ENCODE measurements around the gene PHKA2. TPM values are rescaled to one million over a fixed set of nuclear protein-coding genes. Genes with fewer than 3 reads are reported as not detected.
A peak's percentile ranks its signal among the peaks of the same experiment; 100 is the strongest.

Gene PHKA2
- total and polyA plus RNA-seq, 2 of the 4 experiments (the other 2 are of a cell fraction): 10.0 to 21.5 TPM

GRCh38 chrX:18931972-18932371 lies 51.9 kb downstream of the PHKA2 start:
- H3K18ac ChIP-seq (ENCODE audit: low read depth, low read length): no peak overlapping the region
- no peak overlapping the region for H3K23ac ChIP-seq (ENCODE audit: low read depth, low read length)
- H4K20me1 ChIP-seq (ENCODE audit: insufficient read depth, low read length): no peaks in the 10 kb centered on the region
- no peak overlapping the region for H3K56ac ChIP-seq (ENCODE audit: extremely low read depth, insufficient read depth, low read length)
- H3K14ac ChIP-seq (replicated peaks; ENCODE audit: low read depth, low read length): no peak overlapping the region
- intact Hi-C loops (cut with micrococcal nuclease) (loop anchor here (1.0 kb wide), 1 partner anchor 402 kb away; no protein-coding TSS in a partner anchor), in situ Hi-C loops (cut with MboI; ENCODE audit: low sequenced_read_pairs) (loop anchor here (5.0 kb wide), 1 partner anchor 400 kb away; no protein-coding TSS in a partner anchor), dilution Hi-C loops (cut with HindIII; ENCODE audit: low sequenced_read_pairs, unreplicated experiment) (no loop called here)
- ChIA-PET POLR2A (ENCODE audit: unreplicated experiment) (interaction anchor here (0.5 kb wide), 1 partner anchor 1238 kb away, joined by 3 read pairs; no protein-coding TSS in a partner anchor), CTCF (interaction anchor here (1.2 kb wide), 1 partner anchor 108 kb away, joined by 4 read pairs; no protein-coding TSS in a partner anchor)
- DNase-seq: peak; percentile 30
- H2AK9ac ChIP-seq (replicated peaks; ENCODE audit: low read depth, low read length, poor library complexity): no peak overlapping the region
- no peaks in the 10 kb centered on the region for H3K79me1 ChIP-seq (ENCODE audit: low read depth in 1 of 2, low read length in 2 of 2)
- no peak overlapping the region for H2BK20ac ChIP-seq (ENCODE audit: low read depth, low read length)
- no peaks in the 10 kb centered on the region for H3K27me3 ChIP-seq (ENCODE audit: control insufficient read depth, insufficient read depth, low read length)
- H3K9ac ChIP-seq (ENCODE audit: low read depth, low read length): no peak overlapping the region
- TF ChIP-seq SMC3 (IDR thresholded peaks at IDR 0.05; ENCODE audit: low read depth, low read length): peak; percentile 73
- TF ChIP-seq RFX5 (IDR thresholded peaks at IDR 0.05; ENCODE audit: low read depth, low read length): no peak
- TF ChIP-seq RAD21 (IDR thresholded peaks at IDR 0.05; ENCODE audit: low read length): peak; percentile 73
- no peak for TF ChIP-seq CEBPB (IDR thresholded peaks at IDR 0.05; ENCODE audit: low read depth, low read length)
- peak; percentile 60 for TF ChIP-seq CTCF (conservative IDR thresholded peaks at IDR 0.05; ENCODE audit: low read depth, low read length)
- H3K4me1 ChIP-seq (ENCODE audit: control insufficient read depth, insufficient read depth, low read length): no peaks in the 10 kb centered on the region
- 61% methylated on average over 5 of the region's 9 CpGs; no CpG with 5 or more reads in 1 of the 2 experiments for WGBS, 2 experiments (ENCODE audit: extremely low coverage in 2 of 2, insufficient read length in 1 of 2)
- no peaks in the 10 kb centered on the region for H3K9me3 ChIP-seq (ENCODE audit: control insufficient read depth, insufficient read depth, low read length)
- H4K8ac ChIP-seq (ENCODE audit: low read depth in 2 of 2, low read length in 2 of 2): no peak overlapping the region
- no peak overlapping the region for H4K91ac ChIP-seq (ENCODE audit: insufficient read depth, low read depth, low read length)
- no peak overlapping the region for H4K5ac ChIP-seq (ENCODE audit: low read depth, low read length)
- H3K4me3 ChIP-seq (ENCODE audit: insufficient read depth, low read depth, low read length): no peak overlapping the region
- no TSS peak for BruUV-seq (replicated peaks)
- H3K4ac ChIP-seq (ENCODE audit: low read depth, low read length): no peak overlapping the region
- peaks cover 3% of the 10 kb centered on the region for H3K36me3 ChIP-seq (ENCODE audit: control insufficient read depth, insufficient read depth, low read length)
- H3K9me1 ChIP-seq (ENCODE audit: insufficient read depth, low read length): no peaks in the 10 kb centered on the region
- no peak overlapping the region for H2AK5ac ChIP-seq (ENCODE audit: low read depth, low read length)
- no peak overlapping the region for H2BK5ac ChIP-seq (ENCODE audit: low read depth, low read length, poor library complexity, severe bottlenecking)
- ATAC-seq (ENCODE audit: low read depth): peak; percentile 71
- H2BK15ac ChIP-seq (ENCODE audit: low read depth, low read length): no peak overlapping the region
- H3K27ac ChIP-seq (ENCODE audit: insufficient read depth, low read length): no peak overlapping the region
- no peak overlapping the region for H3K4me2 ChIP-seq (ENCODE audit: low read depth, low read length)
- no peak overlapping the region for H2AFZ ChIP-seq (replicated peaks; ENCODE audit: low read length, poor library complexity)
- H2BK120ac ChIP-seq (ENCODE audit: low read depth, low read length): no peak overlapping the region
